Breast epithelium (tissue), 3 donors: ENCODE results near the gene FBLN1.

ENCODE experiments used
- CTCF ChIP-seq, 3 donors: fragments of 450-650 bp; IDR thresholded peaks; one replicate each; pipeline ENCODE4 v1.5.1; 2016 to 2017; ENCODE audit warnings: antibody characterized with exemption in 3 of 3, mild to moderate bottlenecking in 3 of 3, moderate library complexity in 3 of 3
- POLR2A ChIP-seq: fragments of 450-650 bp; IDR thresholded peaks from one replicate; pipeline ENCODE4 v1.6.1; 2016; ENCODE audit warnings: antibody characterized with exemption, mild to moderate bottlenecking, moderate library complexity
- POLR2AphosphoS5 ChIP-seq, 3 donors: sonication (generic); formaldehyde crosslinking; IDR thresholded peaks; one replicate each; pipeline ENCODE4 v1.6.1; 2017; ENCODE audit warnings: antibody characterized with exemption in 3 of 3

DNA sequence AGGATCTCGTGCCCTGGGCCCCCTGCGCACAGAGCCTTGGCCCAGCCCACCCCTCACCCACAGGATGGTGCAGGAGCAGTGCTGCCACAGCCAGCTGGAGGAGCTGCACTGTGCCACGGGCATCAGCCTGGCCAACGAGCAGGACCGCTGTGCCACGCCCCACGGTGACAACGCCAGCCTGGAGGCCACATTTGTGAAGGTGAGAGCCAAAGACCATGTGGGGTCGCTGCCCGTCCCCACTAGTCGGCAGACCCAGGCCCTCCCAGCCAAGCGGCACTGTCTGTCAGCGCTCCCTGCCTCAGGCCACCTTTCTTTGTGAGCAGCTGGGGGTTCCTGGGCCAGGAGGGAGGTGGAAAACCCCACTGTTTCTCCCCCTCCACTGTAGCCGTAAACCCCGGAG, 22.8 kb downstream of the FBLN1 start:
- no peak for TF ChIP-seq CTCF (IDR thresholded peaks at IDR 0.05)
- no peak for TF ChIP-seq POLR2A
- TF ChIP-seq POLR2AphosphoS5 (IDR thresholded peaks at IDR 0.05): no peak
